ENCODE data around the gene CADPS. TPM values are rescaled to one million over a fixed set of nuclear protein-coding genes. Genes with fewer than 3 reads are reported as not detected.

Gene CADPS
- total and polyA plus RNA-seq, 9 of the 15 experiments (the other 6 are each of a cell fraction or from before 2014, with no cell fraction given): not detected

DNA sequence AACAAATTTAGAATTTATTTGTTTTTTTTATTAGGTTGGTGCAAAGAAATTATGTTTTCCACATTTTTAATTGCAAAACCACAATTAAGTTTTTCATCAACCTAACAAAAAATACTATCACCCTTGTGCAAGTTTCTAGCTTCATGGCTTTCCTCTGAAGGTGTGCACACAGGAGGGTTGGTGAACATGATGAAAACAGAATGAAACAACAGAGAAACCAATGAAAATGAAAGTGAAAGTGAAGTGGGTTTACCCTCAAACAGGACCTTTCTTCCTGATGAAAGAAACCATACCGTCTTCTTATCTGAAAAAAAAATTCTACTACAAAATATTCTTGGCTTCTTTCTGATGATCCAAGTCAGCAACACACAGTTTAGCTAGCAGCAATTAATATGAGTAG, 429.9 kb downstream of the CADPS start (continued):
- TF ChIP-seq CUX1 (CRISPR knock-in tag; IDR thresholded peaks at IDR 0.05) (no peak), ZNF766 (CRISPR knock-in tag; conservative IDR thresholded peaks at IDR 0.05) (0 out of 2 replicates have a peak, but pooled peaks have one; percentile 42), ZNF518B (CRISPR knock-in tag; IDR thresholded peaks at IDR 0.05) (no peak), FOXM1 (IDR thresholded peaks at IDR 0.05; ENCODE audit: low read depth) (peak; percentile 43; the same call in 1 of the 2 replicates), FOXM1 (CRISPR knock-in tag; IDR thresholded peaks at IDR 0.05; ENCODE audit: low read depth) (no peak)

All from K562 (cell line).